Measurements from ENCODE around the gene MYH15.

MYH15 gene

GRCh38 chr3:108416111-108416869, 94.1 kb downstream of the MYH15 start:
- no peak for DNase-seq

- no peak for DNase-seq
These were observed 94.7 kb downstream of the MYH15 start for GRCh38 chr3:108415661-108416060.

GRCh38 chr3:108414007-108414406, 96.4 kb downstream of the MYH15 start:
- no peak for DNase-seq

DNA sequence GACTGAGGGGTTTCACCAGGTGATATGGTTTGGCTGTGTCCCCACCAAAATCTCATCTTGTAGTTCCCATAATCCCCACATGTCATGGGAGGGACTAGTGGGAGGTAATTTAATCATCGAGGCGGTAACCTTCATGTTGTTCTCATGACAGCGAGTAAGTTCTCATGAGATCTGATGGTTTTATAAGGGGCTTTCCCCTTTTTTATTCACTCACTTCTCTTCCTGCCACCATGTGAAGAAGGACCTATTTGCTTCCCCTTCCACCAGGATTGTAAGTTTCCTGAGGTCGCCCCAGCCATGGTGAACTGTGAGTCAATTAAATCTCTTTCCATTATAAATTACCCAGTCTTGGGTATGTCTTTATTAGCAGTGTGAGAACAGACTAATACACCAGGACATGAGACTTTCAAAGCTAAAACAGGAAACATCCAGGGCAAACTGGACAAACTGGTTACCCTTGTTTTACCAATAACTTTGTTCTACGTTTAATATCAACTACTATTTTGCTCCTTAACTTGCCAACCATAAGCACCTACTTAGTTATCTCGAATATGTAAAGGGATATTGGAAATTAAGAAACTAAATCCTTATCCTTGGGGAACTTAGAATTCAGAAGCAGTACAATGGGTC, 98.2 kb downstream of the MYH15 start:
- DNase-seq = no peak

GRCh38 chr3:108410531-108410984, 99.8 kb downstream of the MYH15 start:
- no peak for DNase-seq

GRCh38 chr3:108409800-108410178, 100.6 kb downstream of the MYH15 start:
- no peak for DNase-seq

DNA sequence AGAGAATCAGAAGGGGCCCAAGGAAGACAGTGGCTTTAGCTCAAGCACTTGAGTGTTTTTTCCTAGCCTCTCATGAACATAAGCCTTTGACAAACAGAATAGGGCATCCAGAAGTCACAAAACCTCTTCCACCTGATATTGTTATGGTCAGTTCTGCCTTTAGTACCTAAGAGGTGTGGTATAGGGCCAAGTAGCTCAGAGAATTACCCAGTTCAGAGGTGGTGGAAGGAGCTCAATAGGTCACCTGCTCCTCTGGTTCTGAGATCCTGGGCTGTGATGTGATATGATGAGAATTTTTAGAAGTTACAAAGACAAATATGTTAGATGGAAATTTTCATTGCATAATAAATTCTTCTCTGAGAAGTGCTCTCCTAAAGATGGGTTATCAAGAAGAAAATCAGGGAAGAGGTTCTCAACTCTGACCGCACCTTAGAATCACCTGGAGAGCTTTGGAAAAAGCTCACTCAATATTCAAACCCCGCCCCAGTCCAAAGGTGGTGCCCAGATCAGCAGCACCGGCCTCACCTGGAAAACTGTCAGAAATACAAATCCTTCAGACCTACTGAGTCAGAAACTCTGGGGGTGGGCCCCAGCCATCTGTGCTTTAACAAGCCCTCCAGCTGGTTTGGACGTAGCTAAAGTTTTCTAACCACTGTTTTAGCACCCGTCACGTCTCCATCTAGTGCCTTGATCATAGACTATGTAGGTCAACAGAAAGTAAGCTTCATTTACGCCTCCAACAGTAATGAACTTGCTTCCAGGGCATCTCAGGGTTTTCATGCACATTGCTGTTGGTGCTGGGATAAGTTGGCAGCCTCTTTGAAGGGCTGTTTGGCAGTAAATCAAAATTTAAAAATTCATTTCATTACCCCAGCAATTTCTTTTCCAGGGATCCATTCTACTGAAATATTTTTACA, 101.3 kb downstream of the MYH15 start:
- no peak for DNase-seq

DNA sequence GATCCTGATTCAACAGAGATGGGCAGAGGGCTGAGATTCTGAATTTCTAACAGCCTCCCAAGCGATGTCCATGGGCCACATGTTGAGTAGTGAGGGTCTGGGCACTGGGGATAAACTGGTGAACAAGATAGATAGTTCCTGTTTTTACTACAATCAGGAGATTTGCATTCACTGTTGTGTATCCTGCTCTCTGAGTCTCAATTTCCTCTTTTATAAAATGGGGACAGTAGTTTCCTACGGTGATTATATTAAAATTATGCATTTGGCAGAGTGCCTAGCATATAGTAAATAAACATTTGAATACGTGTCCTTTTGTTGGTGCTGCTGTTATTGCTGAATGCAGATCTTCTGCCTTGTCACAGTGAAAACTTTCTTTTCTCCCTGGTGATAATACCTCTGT, 102.5 kb downstream of the MYH15 start:
- DNase-seq = no peak

- DNase-seq = peak in 22 of 56 donors; percentile 7 to 66 (median 28)
These were observed 103.7 kb downstream of the MYH15 start for GRCh38 chr3:108406661-108407206.

DNA sequence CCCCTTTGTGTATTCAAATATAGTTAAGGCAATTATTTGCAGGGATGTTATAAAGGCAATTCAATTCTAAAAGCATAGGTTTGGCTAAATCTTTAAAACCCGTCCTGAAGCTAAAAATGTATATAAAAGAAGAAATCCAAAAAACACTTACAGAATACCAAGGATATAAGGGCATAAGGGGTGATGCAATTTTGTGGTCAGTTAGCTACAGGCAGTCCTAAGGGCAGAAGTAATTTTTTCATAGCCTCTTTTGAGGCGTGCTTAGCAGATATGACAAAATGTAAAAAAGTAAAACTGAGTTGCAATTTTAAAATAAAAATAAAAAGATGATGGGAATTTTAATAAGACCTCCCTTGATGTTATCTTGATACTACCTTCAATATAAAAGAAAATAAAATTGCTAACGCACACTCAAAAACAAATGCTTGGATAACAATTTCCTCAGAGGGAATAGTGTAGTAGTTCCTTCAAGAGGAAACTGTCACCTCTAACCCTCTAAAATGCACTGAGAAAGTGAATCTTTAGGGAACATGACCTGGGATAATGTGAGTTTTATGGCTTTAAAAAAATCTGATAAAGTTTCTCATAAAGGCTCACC, 104.2 kb downstream of the MYH15 start:
- no peak for DNase-seq

DNA sequence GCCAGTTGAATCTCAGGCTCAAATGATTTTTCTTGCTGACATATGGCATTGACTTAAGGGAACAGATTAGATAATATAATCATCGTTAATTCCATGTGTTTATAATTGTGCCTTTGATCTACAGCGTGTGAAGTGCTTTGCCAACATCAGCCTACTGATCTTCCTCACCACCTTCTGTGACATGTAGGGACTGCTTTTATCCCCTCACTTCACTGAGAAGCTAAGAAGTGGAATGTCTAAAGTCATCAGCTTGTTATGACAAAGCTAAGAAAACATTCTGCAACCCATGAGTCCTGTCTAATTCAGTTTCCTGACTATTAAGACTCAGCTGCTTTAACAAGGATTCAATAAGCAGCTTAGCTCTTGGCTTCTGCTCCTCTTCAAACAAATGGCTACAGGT, 106.0 kb downstream of the MYH15 start:
- DNase-seq = no peak

- DNase-seq = no peak
These were observed 106.6 kb downstream of the MYH15 start for GRCh38 chr3:108403686-108404345.

- DNase-seq = no peak
These were observed 107.2 kb downstream of the MYH15 start for GRCh38 chr3:108403198-108403597.

DNA sequence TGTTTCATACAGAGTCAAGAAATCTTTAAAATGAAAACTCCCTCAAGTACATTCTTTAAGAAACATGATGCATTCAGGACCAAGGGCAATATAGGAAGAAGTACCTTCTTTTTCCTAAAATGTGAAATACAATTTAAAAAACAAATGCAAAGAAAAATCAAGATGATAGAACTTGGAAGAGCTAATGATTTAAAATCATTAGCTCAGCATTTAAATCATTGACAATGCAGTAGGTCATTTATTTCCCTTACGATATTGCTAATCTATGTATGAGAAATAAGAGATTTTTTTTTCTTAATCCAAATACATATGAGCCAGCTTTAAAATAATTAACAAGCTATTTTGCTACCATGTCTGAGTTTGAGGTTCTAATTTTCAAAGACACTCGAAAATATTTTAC, 108.6 kb downstream of the MYH15 start:
- DNase-seq = no peak

GRCh38 chr3:108398510-108398909, 111.9 kb downstream of the MYH15 start:
- DNase-seq = no peak

- no peak for DNase-seq
These were observed 114.1 kb downstream of the MYH15 start for GRCh38 chr3:108396336-108396735.

DNA sequence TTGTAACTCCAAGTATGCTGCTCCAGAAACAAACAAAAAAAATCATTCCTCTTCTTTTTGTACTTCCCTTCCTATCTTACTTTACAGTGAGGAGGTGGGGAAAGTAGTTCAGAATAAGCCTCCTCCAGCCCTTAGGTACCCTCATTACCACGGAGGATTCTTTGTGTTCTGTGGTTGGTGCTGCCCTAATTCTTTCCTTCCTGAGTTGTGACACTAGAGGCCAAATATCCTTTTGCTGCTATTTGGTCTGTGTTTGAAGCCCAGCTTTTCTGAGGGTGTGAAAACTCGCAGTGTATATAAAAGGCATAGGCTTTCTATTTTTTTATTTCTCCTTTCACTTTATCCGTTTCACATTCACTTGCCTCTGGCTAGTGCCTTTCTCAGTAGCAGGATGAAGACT, 115.8 kb downstream of the MYH15 start:
- DNase-seq = no peak

GRCh38 chr3:108394016-108394415, 116.4 kb downstream of the MYH15 start:
- DNase-seq = no peak

DNA sequence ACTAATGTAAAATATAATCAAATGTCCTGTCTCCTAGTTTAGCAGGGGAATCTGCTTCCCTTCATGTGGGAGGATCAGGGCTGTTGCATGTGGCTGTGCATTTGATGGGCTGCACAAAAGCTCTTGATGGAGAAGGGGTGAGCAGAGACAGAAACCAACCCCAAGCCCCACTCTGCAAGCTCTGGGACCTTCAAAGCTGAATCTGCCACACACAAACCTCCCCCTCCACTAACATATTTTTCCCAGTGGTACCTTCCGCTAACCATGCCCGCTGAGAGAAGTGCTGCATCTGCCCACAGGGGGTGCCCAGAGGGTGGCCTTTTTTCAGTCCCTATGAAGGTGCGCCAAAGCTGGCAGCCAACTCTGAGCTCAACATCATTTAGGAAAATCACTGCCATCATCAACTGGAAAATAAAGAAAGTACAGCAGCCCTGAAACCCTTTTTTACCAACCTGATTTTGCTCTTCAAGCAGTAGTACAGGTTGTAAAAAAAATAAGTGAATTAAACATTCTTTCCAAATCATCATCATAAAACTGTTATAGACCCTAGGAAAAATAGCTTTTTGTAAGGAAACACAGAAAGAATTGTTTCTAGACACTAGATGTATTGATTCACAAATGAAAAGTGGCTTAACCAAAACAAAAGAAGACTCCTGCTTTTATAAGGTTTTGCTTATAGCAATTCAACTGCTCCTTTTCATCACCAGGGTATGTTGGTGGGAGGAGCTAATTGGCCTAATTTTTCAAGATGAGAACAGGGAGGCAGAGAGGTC, 117.1 kb downstream of the MYH15 start:
- DNase-seq = no peak
